Umbilical cord (tissue), 2 donors: ENCODE measurements around the gene P3H3. TPM values are rescaled to one million over a fixed set of nuclear protein-coding genes. Genes with fewer than 3 reads are reported as not detected.

Experiments used
- DNase-seq: peaks from one replicate; pipeline ENCODE4 v3.0.0-alpha.2; 2015; ENCODE audit warnings: low spot score
- total RNA-seq: library from RNA; depleted of rRNA; stranded (reverse); fragments of >200 nt; gene quantifications from one replicate; pipeline ENCODE4 v1.2.3, GENCODE V29; 2014; ENCODE audit warnings: low replicate concordance; ENCODE audit not compliant: insufficient read depth

Gene P3H3
- total RNA-seq, 1 donor from 2014 or later, result 74.6 TPM

- DNase-seq, result no peak
Measured at GRCh38 chr12:6826125-6826733, 2.0 kb upstream of the P3H3 start.

GRCh38 chr12:6826734-6827436, 1.3 kb upstream of the P3H3 start:
- no peak for DNase-seq

- peak; percentile 85 for DNase-seq
Measured at GRCh38 chr12:6827437-6827911, 733 bp upstream of the P3H3 start.

GRCh38 chr12:6828781-6829535, 751 bp downstream of the P3H3 start:
- DNase-seq, result no peak

- DNase-seq, result peak; percentile 74
Measured at GRCh38 chr12:6829536-6830220, 1.5 kb downstream of the P3H3 start.

GRCh38 chr12:6830286-6830890, 2.2 kb downstream of the P3H3 start:
- DNase-seq, result no peak

- no peak for DNase-seq
Measured at GRCh38 chr12:6830999-6831398, 2.8 kb downstream of the P3H3 start.

GRCh38 chr12:6831450-6831995, 3.3 kb downstream of the P3H3 start:
- no peak for DNase-seq

- no peak for DNase-seq
Measured at GRCh38 chr12:6832125-6832524, 3.9 kb downstream of the P3H3 start.

- DNase-seq, result no peak
Measured at GRCh38 chr12:6833189-6833890, 5.1 kb downstream of the P3H3 start.

- DNase-seq, result no peak
Measured at GRCh38 chr12:6834254-6834653, 6.0 kb downstream of the P3H3 start.

- no peak for DNase-seq
Measured at GRCh38 chr12:6834873-6835272, 6.7 kb downstream of the P3H3 start.

GRCh38 chr12:6836851-6837250, 8.6 kb downstream of the P3H3 start:
- DNase-seq, result no peak

GRCh38 chr12:6837370-6838060, 9.3 kb downstream of the P3H3 start:
- no peak for DNase-seq

GRCh38 chr12:6838854-6839253, 10.6 kb downstream of the P3H3 start:
- no peak for DNase-seq

GRCh38 chr12:6839482-6840201, 11.4 kb downstream of the P3H3 start:
- peak; percentile 82 for DNase-seq

GRCh38 chr12:6840330-6840729, 12.1 kb downstream of the P3H3 start:
- DNase-seq, result peak; percentile 88

GRCh38 chr12:6840761-6841515, 12.7 kb downstream of the P3H3 start, which contains the start of gene GNB3:
Gene GNB3, plus strand, starts transcription at chr12:6840925. Its CDS starts 363 bp downstream, at chr12:6841288.
- no peak for DNase-seq
